Measurements from ENCODE around the gene OR2B2.

The OR2B2 gene

GRCh38 chr6:27883136-27883535, 29.1 kb downstream of the OR2B2 start:
- TF ChIP-seq CTCF (IDR thresholded peaks at IDR 0.05; ENCODE audit: unreplicated experiment in 3 of 3) = no peak
- H3K4me3 Mint-ChIP-seq = no peak overlapping the region
- H3K4me1 Mint-ChIP-seq = no peaks in the 10 kb centered on the region
- H3K36me3 Mint-ChIP-seq (ENCODE audit: low read depth) = no peaks in the 10 kb centered on the region
- no peak overlapping the region for H3K27ac Mint-ChIP-seq
- no peaks in the 10 kb centered on the region for H3K9me3 Mint-ChIP-seq
- H3K27me3 Mint-ChIP-seq (ENCODE audit: low read depth) = peaks cover 4% of the 10 kb centered on the region

- H3K9me3 Mint-ChIP-seq = no peaks in the 10 kb centered on the region
- no peaks in the 10 kb centered on the region for H3K27me3 Mint-ChIP-seq (ENCODE audit: low read depth)
- TF ChIP-seq CTCF (IDR thresholded peaks at IDR 0.05; ENCODE audit: unreplicated experiment in 3 of 3) = no peak
- no peak overlapping the region for H3K4me3 Mint-ChIP-seq
- H3K27ac Mint-ChIP-seq = no peak overlapping the region
- no peaks in the 10 kb centered on the region for H3K4me1 Mint-ChIP-seq
- no peaks in the 10 kb centered on the region for H3K36me3 Mint-ChIP-seq (ENCODE audit: low read depth)
Observed at GRCh38 chr6:27882624-27883023, 29.6 kb downstream of the OR2B2 start.

GRCh38 chr6:27879837-27880236, 32.4 kb downstream of the OR2B2 start:
- TF ChIP-seq CTCF (IDR thresholded peaks at IDR 0.05; ENCODE audit: unreplicated experiment in 3 of 3) = no peak
- Mint-ChIP-seq H3K27me3 (ENCODE audit: low read depth) (no peaks in the 10 kb centered on the region), H3K27ac (peak overlapping the region in 2 of 3 experiments; percentile 12 to 49), H3K4me3 (no peak overlapping the region), H3K4me1 (no peaks in the 10 kb centered on the region), H3K36me3 (ENCODE audit: low read depth) (no peaks in the 10 kb centered on the region), H3K9me3 (no peaks in the 10 kb centered on the region)

GRCh38 chr6:27874016-27874415, 38.2 kb downstream of the OR2B2 start:
- H3K27me3 Mint-ChIP-seq (ENCODE audit: low read depth) = no peaks in the 10 kb centered on the region
- TF ChIP-seq CTCF (IDR thresholded peaks at IDR 0.05; ENCODE audit: unreplicated experiment in 3 of 3) = no peak
- H3K27ac Mint-ChIP-seq = peak overlapping the region; percentile 89 to 98 (median 96)
- peak overlapping the region; percentile 81 to 91 (median 88) for H3K4me3 Mint-ChIP-seq
- no peaks in the 10 kb centered on the region for H3K36me3 Mint-ChIP-seq (ENCODE audit: low read depth)
- no peaks in the 10 kb centered on the region for H3K9me3 Mint-ChIP-seq
- peaks cover 22% of the 10 kb centered on the region for H3K4me1 Mint-ChIP-seq

GRCh38 chr6:27873021-27873940, 38.9 kb downstream of the OR2B2 start:
- no peaks in the 10 kb centered on the region for H3K27me3 Mint-ChIP-seq (ENCODE audit: low read depth)
- H3K36me3 Mint-ChIP-seq (ENCODE audit: low read depth) = no peaks in the 10 kb centered on the region
- H3K4me1 Mint-ChIP-seq = peaks cover 25% of the 10 kb centered on the region
- no peaks in the 10 kb centered on the region for H3K9me3 Mint-ChIP-seq
- no peak for TF ChIP-seq CTCF (IDR thresholded peaks at IDR 0.05; ENCODE audit: unreplicated experiment in 3 of 3)
- H3K4me3 Mint-ChIP-seq = peak overlapping the region; percentile 81 to 91 (median 88)
- H3K27ac Mint-ChIP-seq = peak overlapping the region; percentile 89 to 98 (median 96)

GRCh38 chr6:27872642-27873020, 39.6 kb downstream of the OR2B2 start:
- H3K4me1 Mint-ChIP-seq = peaks cover 30% of the 10 kb centered on the region
- no peak for TF ChIP-seq CTCF (IDR thresholded peaks at IDR 0.05; ENCODE audit: unreplicated experiment in 3 of 3)
- H3K4me3 Mint-ChIP-seq = peak overlapping the region; percentile 81 to 91 (median 88)
- H3K36me3 Mint-ChIP-seq (ENCODE audit: low read depth) = no peaks in the 10 kb centered on the region
- H3K9me3 Mint-ChIP-seq = no peaks in the 10 kb centered on the region
- no peaks in the 10 kb centered on the region for H3K27me3 Mint-ChIP-seq (ENCODE audit: low read depth)
- peak overlapping the region; percentile 89 to 98 (median 96) for H3K27ac Mint-ChIP-seq

Measured in nephron (organoid).